ENCODE results near the gene CDT1.

DNA sequence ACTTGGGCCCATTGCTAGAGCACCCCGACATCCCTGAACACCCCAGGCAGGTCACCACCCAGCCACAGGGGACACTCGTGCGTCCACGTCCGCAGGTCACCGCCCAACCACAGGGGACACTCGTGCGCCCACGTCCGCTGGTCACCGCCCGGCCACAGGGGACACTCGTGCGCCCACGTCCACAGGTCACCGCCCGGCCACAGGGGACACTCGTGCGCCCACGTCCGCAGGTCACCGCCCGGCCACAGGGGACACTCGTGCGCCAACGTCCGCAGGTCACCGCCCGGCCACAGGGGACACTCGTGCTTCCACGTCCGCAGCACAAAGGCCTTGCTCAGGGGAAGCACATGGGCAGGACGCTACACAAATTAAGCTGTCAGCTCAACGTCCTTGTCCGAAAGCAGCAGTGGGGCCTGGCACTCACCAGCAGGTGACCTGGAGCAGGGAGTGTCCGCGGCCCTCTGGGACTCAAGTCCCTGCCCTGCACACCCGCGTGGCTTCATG, 35.5 kb downstream of the CDT1 start:
- TF ChIP-seq POLR2A (IDR thresholded peaks at IDR 0.05) (no peak), CTCF (IDR thresholded peaks at IDR 0.05) (no peak)
